ENCODE measurements around the gene NAA80.

Gene NAA80

DNA sequence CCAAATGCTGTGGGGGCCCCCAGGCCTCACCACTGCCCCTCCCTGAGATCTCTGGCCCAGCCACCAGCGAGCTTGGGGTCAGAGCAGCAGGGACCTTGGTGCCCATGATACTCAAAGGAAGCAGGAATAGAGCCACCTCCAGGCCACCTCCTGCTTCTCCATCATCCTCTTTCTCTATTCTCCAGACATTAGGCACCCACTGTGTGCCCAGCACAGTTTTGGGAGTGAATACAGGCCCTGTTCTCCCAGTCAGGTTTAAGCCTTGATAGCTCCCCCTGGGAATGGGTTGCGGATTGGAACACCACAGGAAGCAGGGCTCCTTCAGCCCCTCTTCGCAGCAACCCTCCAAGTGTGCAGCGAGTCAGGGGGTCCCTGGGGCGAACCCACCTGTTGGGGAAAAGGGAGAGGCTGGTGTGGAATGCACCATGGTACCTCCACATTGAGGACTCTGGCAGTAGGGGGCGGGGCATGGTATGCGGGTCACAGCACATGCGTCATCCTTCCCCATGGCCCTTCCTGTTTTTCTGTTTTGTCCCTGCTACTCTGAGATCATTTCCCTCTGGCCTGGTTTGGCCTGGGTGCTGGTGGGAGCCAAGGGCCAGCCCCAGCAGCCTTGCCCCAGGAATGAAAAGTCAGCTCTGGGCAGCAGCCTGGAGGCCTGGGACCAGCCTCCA is 44.5 kb downstream of the NAA80 start:
- no peak for DNase-seq

DNA sequence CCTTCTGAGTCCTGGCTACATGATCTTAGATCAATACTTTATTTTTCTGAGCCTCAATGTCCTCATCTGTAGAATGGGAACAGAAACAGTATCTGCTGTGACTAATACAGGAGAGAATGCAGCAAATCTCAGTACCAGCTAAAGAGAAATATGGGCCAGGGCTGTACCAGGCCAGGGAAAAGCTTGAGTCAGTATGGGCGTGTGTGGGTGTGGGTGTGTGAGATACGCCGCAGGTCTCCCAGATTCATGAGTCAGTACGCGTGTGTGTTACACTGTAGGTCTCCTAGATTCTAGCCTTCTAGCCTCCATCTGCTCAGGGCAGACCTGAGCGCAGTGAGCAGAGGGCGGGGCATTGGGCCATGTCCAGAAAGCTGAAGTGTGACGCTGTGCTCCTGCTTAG is 48.0 kb downstream of the NAA80 start:
- peak; percentile 70 for DNase-seq

DNA sequence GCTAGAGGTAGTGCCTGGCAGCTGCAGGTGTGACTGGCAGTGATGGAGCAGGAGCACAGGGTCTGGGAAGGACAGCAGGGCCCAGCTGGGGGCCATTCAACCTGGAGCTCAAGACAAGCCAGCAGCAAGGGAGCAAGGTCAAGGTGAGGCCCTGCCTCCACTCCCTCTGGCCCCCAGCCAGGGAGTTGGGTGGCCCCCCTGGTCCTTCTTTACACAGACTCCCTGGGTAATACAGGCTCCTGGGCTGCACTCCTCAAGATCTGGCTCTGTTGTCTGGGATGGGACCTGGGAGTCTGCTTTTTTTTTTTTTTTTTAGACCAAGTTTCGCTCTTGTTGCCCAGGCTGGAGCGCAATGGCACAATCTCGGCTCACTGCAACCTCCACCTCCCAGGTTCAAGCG is 48.7 kb downstream of the NAA80 start:
- no peak for DNase-seq

DNA sequence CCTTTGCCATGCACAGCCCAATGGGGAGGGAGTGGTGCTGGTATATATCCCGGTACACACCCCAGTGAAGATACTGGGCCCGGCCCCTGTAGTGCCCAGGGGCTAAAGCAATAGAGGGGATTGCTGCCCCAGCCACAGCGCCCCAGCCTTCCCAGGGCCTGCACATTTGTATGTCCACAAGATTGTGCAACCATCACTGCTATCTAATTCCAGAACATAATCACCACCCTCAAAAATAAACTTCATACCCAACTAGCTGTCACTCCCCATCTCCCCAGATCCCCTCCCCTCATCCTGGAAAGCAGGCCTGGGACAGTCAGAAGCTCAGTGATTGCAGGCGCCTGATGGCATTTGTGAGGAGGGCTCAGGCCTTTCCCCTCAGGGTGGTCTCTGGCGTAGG is 49.7 kb downstream of the NAA80 start:
- DNase-seq: no peak

DNA sequence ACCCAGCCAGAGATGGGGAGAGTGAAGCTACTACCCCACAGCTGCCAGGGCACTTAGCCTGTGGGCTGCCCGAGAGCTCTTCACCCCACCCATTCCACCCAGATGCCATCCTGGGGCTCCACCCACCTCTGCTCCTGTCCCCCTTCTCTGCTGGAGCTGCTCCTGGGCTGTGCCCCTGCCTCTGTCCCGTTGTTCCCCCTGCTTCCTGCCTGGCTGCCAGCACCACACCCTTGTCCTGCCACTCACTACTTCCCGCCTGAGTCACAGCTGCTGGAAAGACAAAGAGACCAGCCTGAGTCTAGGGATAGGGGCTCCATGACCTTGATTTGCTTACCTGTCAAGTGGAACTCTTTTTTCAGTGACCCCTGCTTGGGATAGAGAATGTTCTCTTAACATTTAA is 50.8 kb downstream of the NAA80 start:
- DNase-seq: no peak

DNA sequence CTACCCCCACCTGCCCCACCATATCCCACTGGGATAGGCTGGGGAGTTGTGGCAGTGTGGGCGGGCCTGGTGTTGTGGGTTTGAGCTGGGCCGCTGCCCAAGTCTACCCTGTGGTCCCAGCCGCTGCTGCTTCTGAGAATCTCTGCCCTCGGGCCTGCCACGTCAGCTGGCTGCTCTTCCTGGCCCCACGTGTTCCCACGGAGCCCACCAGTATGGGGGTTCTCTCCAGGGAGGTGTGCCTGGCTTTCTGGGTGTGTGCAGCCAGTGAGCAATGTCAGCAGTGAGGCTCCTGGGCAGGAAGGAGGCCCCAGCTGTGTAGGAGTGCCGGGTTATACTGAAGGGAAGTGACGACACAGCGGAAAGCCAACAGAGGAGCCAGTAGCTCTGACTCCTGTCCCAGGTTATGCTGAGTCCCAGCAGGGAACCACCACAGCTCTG is 52.7 kb downstream of the NAA80 start:
- DNase-seq: peak; percentile 90

Measured in stimulated activated CD4-positive, alpha-beta T cell treated with anti-CD3 and anti-CD28 coated beads, Interleukin-4, amount 100 ng/mL, for 24 hours (primary cell).